Neural progenitor cell (in vitro differentiated cells): ENCODE data around the gene SEMA3C. TPM values are rescaled to one million over a fixed set of nuclear protein-coding genes. Genes with fewer than 3 reads are reported as not detected.

Source experiments
- DNase-seq: peaks from one replicate; pipeline ENCODE4 v3.0.0-alpha.2; 2016; ENCODE audit warnings: low spot score
- H2AFZ ChIP-seq: fragments of 200-600 bp; sonication (generic); replicated peaks from 2 replicates; pipeline ENCODE4 v1.6.1; 2016; ENCODE audit warnings: antibody characterized with exemption
- H3F3A ChIP-seq: fragments of 200-600 bp; sonication (generic); 2 replicates; pipeline ENCODE4 v1.6.1; 2016; ENCODE audit warnings: antibody characterized with exemption, low read depth
- H3K27ac ChIP-seq: fragments of 200-600 bp; sonication (generic); 2 replicates; pipeline ENCODE4 v1.5.1; 2016; ENCODE audit warnings: mild to moderate bottlenecking
- H3K27me3 ChIP-seq: fragments of 200-600 bp; sonication (generic); 2 replicates; pipeline ENCODE4 v1.6.1; 2016; ENCODE audit warnings: mild to moderate bottlenecking, moderate library complexity
- H3K36me3 ChIP-seq: fragments of 200-600 bp; sonication (generic); 2 replicates; pipeline ENCODE4 v1.5.1; 2016
- H3K4me1 ChIP-seq: fragments of 200-600 bp; sonication (generic); 2 replicates; pipeline ENCODE4 v1.6.1; 2016; ENCODE audit warnings: mixed run types
- H3K4me2 ChIP-seq: fragments of 200-600 bp; sonication (generic); 2 replicates; pipeline ENCODE4 v1.6.1; 2016
- H3K4me3 ChIP-seq: fragments of 200-600 bp; sonication (generic); 2 replicates; pipeline ENCODE4 v1.5.1; 2016
- H3K79me2 ChIP-seq: fragments of 200-600 bp; sonication (generic); 2 replicates; pipeline ENCODE4 v1.6.1; 2016; ENCODE audit warnings: low read depth
- H3K9ac ChIP-seq: fragments of 200-600 bp; sonication (generic); 2 replicates; pipeline ENCODE4 v1.6.1; 2016
- H3K9me3 ChIP-seq: fragments of 200-600 bp; sonication (generic); 2 replicates; pipeline ENCODE4 v1.5.1; 2016; ENCODE audit warnings: low read depth
- H4K20me1 ChIP-seq: fragments of 200-600 bp; sonication (generic); 2 replicates; pipeline ENCODE4 v1.6.1; 2016; ENCODE audit warnings: low read depth
- H3K27ac Mint-ChIP-seq: 3 replicates; pipeline ENCODE4 v1.8.0; 2021; ENCODE audit warnings: mixed read lengths
- H3K27me3 Mint-ChIP-seq: 2 replicates; pipeline ENCODE4 v1.8.0; 2022; ENCODE audit warnings: low read depth, mild to moderate bottlenecking, inconsistent platforms, moderate library complexity, mixed read lengths; ENCODE audit not compliant: insufficient read depth
- H3K36me3 Mint-ChIP-seq: 3 replicates; pipeline ENCODE4 v1.8.0; 2021; ENCODE audit warnings: mixed read lengths
- H3K4me1 Mint-ChIP-seq: 3 replicates; pipeline ENCODE4 v1.8.0; 2021; ENCODE audit warnings: mixed read lengths
- H3K4me3 Mint-ChIP-seq: 3 replicates; pipeline ENCODE4 v1.8.0; 2021; ENCODE audit warnings: mild to moderate bottlenecking, moderate library complexity, mixed read lengths
- H3K9me3 Mint-ChIP-seq: 3 replicates; pipeline ENCODE4 v1.8.0; 2020; ENCODE audit warnings: mixed read lengths
- CTCF ChIP-seq: fragments of 200-600 bp; sonication (generic); IDR thresholded peaks from 2 replicates; pipeline ENCODE4 v1.5.1; 2017; ENCODE audit warnings: antibody characterized with exemption, mild to moderate bottlenecking
- EZH2 ChIP-seq: fragments of 200-600 bp; sonication (generic); IDR thresholded peaks from 2 replicates; pipeline ENCODE4 v1.6.1; 2017; ENCODE audit warnings: antibody characterized with exemption, mild to moderate bottlenecking, moderate library complexity
- EZH2phosphoT487 ChIP-seq: fragments of 200-600 bp; sonication (generic); IDR thresholded peaks from 2 replicates; pipeline ENCODE4 v1.6.1; 2017; ENCODE audit warnings: antibody characterized with exemption
- total RNA-seq: library from RNA; depleted of rRNA; stranded (reverse); fragments of >200 nt; gene quantifications from 2 replicates; pipeline ENCODE4 v1.2.3, GENCODE V29; 2015; ENCODE audit warnings: low replicate concordance

SEMA3C gene
- total RNA-seq, 1 donor from 2014 or later: 0.54 TPM

DNA sequence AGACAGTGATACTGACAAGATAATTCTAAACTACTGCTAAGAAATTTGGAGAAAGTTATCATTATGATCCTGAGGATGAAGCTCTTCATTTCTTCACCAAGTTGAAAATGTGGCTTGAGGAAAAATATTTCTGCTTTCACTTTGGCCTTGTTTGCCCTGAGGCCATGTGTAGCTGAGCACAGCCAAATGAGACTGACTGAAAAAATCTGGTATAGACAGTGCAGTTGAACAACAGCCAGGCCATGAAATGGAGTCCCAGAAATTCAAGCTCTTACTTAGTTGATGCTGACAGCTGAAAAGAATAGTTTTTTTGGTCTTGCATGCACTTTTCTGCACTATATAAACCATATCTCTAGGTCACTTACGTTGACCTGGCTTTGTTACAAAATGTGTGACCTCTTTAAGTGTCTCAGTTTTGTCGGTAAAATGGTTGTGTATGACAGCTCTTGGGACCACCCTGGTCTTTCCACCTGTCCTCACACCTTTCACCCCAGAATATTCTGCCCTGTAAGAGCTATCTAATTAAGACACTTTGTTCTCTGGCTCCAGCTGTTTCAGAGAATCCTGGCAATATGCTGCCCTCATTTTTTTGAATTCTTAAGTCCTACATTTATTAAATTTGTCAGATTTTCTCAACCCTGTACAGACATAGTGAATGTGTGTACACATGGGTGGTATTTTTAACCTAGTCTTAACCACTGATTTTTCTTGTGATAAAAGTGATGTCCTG lies 189.1 kb downstream of the SEMA3C start:
- H2AFZ ChIP-seq: no peak overlapping the region
- no peaks in the 10 kb centered on the region for H4K20me1 ChIP-seq
- no peaks in the 10 kb centered on the region for H3K36me3 ChIP-seq
- no peak overlapping the region for H3K4me3 ChIP-seq
- H3K36me3 Mint-ChIP-seq: no peaks in the 10 kb centered on the region
- H3K27me3 ChIP-seq: no peaks in the 10 kb centered on the region
- H3K27ac ChIP-seq: no peak overlapping the region
- no peak overlapping the region for H3K9ac ChIP-seq
- no peaks in the 10 kb centered on the region for H3K9me3 ChIP-seq
- no peak overlapping the region for H3K4me3 Mint-ChIP-seq
- no peak for DNase-seq
- peaks cover under 1% of the 10 kb centered on the region for H3K9me3 Mint-ChIP-seq
- no peaks in the 10 kb centered on the region for H3F3A ChIP-seq
- H3K79me2 ChIP-seq: no peaks in the 10 kb centered on the region
- H3K27ac Mint-ChIP-seq: no peak overlapping the region
- H3K4me1 ChIP-seq: peaks cover 3% of the 10 kb centered on the region
- H3K4me1 Mint-ChIP-seq: peaks cover 13% of the 10 kb centered on the region
- TF ChIP-seq EZH2: no peak
- no peak for TF ChIP-seq CTCF
- no peak for TF ChIP-seq EZH2phosphoT487
- H3K4me2 ChIP-seq: no peak overlapping the region
- H3K27me3 Mint-ChIP-seq: peaks cover 4% of the 10 kb centered on the region

- Histone ChIP-seq H3K4me1 (peaks cover 16% of the 10 kb centered on the region), H3K27ac (no peak overlapping the region), H3K9ac (no peak overlapping the region), H3K27me3 (no peaks in the 10 kb centered on the region), H3K4me3 (no peak overlapping the region), H4K20me1 (no peaks in the 10 kb centered on the region), H3K79me2 (no peaks in the 10 kb centered on the region), H3K9me3 (no peaks in the 10 kb centered on the region), H3K36me3 (no peaks in the 10 kb centered on the region), H3K4me2 (no peak overlapping the region), H3F3A (peaks cover 3% of the 10 kb centered on the region), H2AFZ (no peak overlapping the region)
- Mint-ChIP-seq H3K36me3 (no peaks in the 10 kb centered on the region), H3K27ac (no peak overlapping the region), H3K9me3 (no peaks in the 10 kb centered on the region), H3K4me3 (no peak overlapping the region), H3K27me3 (peaks cover 4% of the 10 kb centered on the region), H3K4me1 (peaks cover 38% of the 10 kb centered on the region)
- no peak for DNase-seq
- no peak for TF ChIP-seq CTCF
- no peak for TF ChIP-seq EZH2
- no peak for TF ChIP-seq EZH2phosphoT487
These were observed 192.2 kb downstream of the SEMA3C start for GRCh38 chr7:80726666-80727065.

DNA sequence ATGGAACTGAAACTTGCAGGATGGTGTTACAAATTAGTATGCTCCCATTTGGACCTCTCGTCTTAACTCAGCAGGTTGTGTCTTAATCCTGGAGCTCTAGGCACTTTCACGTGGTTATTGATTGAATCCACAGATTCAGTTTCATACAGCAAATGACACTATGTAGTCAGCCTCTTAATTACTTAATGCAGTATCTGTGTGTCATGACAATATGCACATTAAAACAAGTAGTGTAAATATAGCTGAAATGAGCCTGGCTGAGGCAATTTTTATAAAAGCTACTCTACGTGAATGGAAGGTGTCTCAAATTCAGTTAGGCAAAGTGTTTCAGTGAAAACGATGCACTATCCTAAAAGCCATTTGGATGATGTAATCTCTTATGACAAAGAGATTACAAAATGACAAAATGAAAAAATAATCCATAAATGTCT lies 193.7 kb downstream of the SEMA3C start:
- no peaks in the 10 kb centered on the region for H3K36me3 Mint-ChIP-seq
- no peaks in the 10 kb centered on the region for H3K9me3 ChIP-seq
- H3K79me2 ChIP-seq: no peaks in the 10 kb centered on the region
- TF ChIP-seq CTCF (no peak), EZH2 (no peak), EZH2phosphoT487 (no peak)
- no peak overlapping the region for H3K4me3 ChIP-seq
- no peak overlapping the region for H3K4me3 Mint-ChIP-seq
- peaks cover 2% of the 10 kb centered on the region for H3K27me3 Mint-ChIP-seq
- no peak overlapping the region for H3K27ac ChIP-seq
- H2AFZ ChIP-seq: no peak overlapping the region
- H3K27ac Mint-ChIP-seq: no peak overlapping the region
- no peak overlapping the region for H3K9ac ChIP-seq
- H3K27me3 ChIP-seq: no peaks in the 10 kb centered on the region
- peaks cover 44% of the 10 kb centered on the region for H3K4me1 Mint-ChIP-seq
- peaks cover 16% of the 10 kb centered on the region for H3K4me1 ChIP-seq
- H3K36me3 ChIP-seq: no peaks in the 10 kb centered on the region
- H3K4me2 ChIP-seq: no peak overlapping the region
- no peaks in the 10 kb centered on the region for H4K20me1 ChIP-seq
- H3K9me3 Mint-ChIP-seq: no peaks in the 10 kb centered on the region
- no peak for DNase-seq
- H3F3A ChIP-seq: peaks cover 3% of the 10 kb centered on the region
